Fibroblast of lung (primary cell): ENCODE results near the gene ANKFN1.

Experiments
- CTCF ChIP-seq, 2 donors: IDR thresholded peaks in 1 of 2; conservative IDR thresholded peaks in 1 of 2; 1 replicate in 1 of 2; 2 replicates in 1 of 2; pipeline ENCODE4 v1.5.1; 2011 to 2012; ENCODE audit warnings: low read length in 2 of 2, control low read depth in 1 of 2, inconsistent platforms in 1 of 2, low read depth in 1 of 2, mild to moderate bottlenecking in 1 of 2
- EZH2 ChIP-seq: IDR thresholded peaks from 2 replicates; pipeline ENCODE4 v1.5.1; 2012; ENCODE audit warnings: low read length, control low read depth, mild to moderate bottlenecking; ENCODE audit errors: missing control alignments

- TF ChIP-seq CTCF (conservative IDR thresholded peaks at IDR 0.05 in 1 of 2, IDR thresholded peaks at IDR 0.05 in 1 of 2; ENCODE audit: low read depth in 1 of 2, low read length in 2 of 2) (no peak), EZH2 (no peak)
Measured at GRCh38 chr17:56144223-56144622, 9.1 kb upstream of the ANKFN1 start.
